ENCODE results near the gene NTRK2. TPM values are rescaled to one million over a fixed set of nuclear protein-coding genes. Genes with fewer than 3 reads are reported as not detected.

Gene NTRK2
- total RNA-seq, 2 experiments from 2014 or later = 0.06 TPM; not detected in 1

GRCh38 chr9:84699984-84700383, 30.5 kb downstream of the NTRK2 start:
- intact Hi-C loops (cut with micrococcal nuclease; ENCODE audit: unreplicated experiment) = no loop called here
- Histone ChIP-seq H3K36me3 (ENCODE audit: insufficient read depth, low read length) (no peaks in the 10 kb centered on the region), H3K4me3 (ENCODE audit: low read depth, low read length, poor library complexity, severe bottlenecking) (no peak overlapping the region), H3K4me2 (ENCODE audit: low read length) (no peak overlapping the region), H2AFZ (ENCODE audit: low read length) (no peak overlapping the region), H3K4me1 (ENCODE audit: insufficient read depth, low read length, poor library complexity, severe bottlenecking) (no peaks in the 10 kb centered on the region), H3K27ac (ENCODE audit: low read depth, low read length, poor library complexity, severe bottlenecking) (no peak overlapping the region), H3K9me2 (ENCODE audit: insufficient read depth, low read length) (no peaks in the 10 kb centered on the region), H3K79me2 (ENCODE audit: insufficient read depth, low read depth, low read length) (no peaks in the 10 kb centered on the region), H4K20me1 (ENCODE audit: insufficient read depth, low read length) (no peaks in the 10 kb centered on the region), H3K9me3 (ENCODE audit: low read length) (no peaks in the 10 kb centered on the region)
- BruUV-seq (replicated peaks) = no TSS peak
- POLR2A ChIA-PET = no interaction called here
- CTCF ChIA-PET (ENCODE audit: unreplicated experiment) = no interaction called here
- no peak for DNase-seq (ENCODE audit: low spot score)
- TF ChIP-seq EZH2phosphoT487 (IDR thresholded peaks at IDR 0.05; ENCODE audit: borderline replicate concordance, low read depth, low read length) (no peak), CTCF (conservative IDR thresholded peaks at IDR 0.05; ENCODE audit: low read length) (no peak)

- BruUV-seq (replicated peaks) = no TSS peak
- no peak for TF ChIP-seq EZH2phosphoT487 (IDR thresholded peaks at IDR 0.05; ENCODE audit: borderline replicate concordance, low read depth, low read length)
- TF ChIP-seq CTCF (conservative IDR thresholded peaks at IDR 0.05; ENCODE audit: low read length) = no peak
- Histone ChIP-seq H4K20me1 (ENCODE audit: insufficient read depth, low read length) (no peaks in the 10 kb centered on the region), H3K4me1 (ENCODE audit: insufficient read depth, low read length, poor library complexity, severe bottlenecking) (no peaks in the 10 kb centered on the region), H3K4me2 (ENCODE audit: low read length) (no peak overlapping the region), H3K4me3 (ENCODE audit: low read depth, low read length, poor library complexity, severe bottlenecking) (no peak overlapping the region), H3K36me3 (ENCODE audit: insufficient read depth, low read length) (no peaks in the 10 kb centered on the region), H3K79me2 (ENCODE audit: insufficient read depth, low read depth, low read length) (no peaks in the 10 kb centered on the region), H3K27ac (ENCODE audit: low read depth, low read length, poor library complexity, severe bottlenecking) (no peak overlapping the region), H3K9me2 (ENCODE audit: insufficient read depth, low read length) (no peaks in the 10 kb centered on the region), H3K9me3 (ENCODE audit: low read length) (no peaks in the 10 kb centered on the region), H2AFZ (ENCODE audit: low read length) (no peak overlapping the region)
- no peak for DNase-seq (ENCODE audit: low spot score)
- ChIA-PET POLR2A (no interaction called here), CTCF (ENCODE audit: unreplicated experiment) (no interaction called here)
- intact Hi-C loops (cut with micrococcal nuclease; ENCODE audit: unreplicated experiment) = no loop called here
These were observed 32.3 kb downstream of the NTRK2 start for GRCh38 chr9:84701801-84702200.

- H3K79me2 ChIP-seq (ENCODE audit: insufficient read depth, low read depth, low read length) = no peaks in the 10 kb centered on the region; the same call in 1 of the 2 replicates
- TF ChIP-seq EZH2phosphoT487 (IDR thresholded peaks at IDR 0.05; ENCODE audit: borderline replicate concordance, low read depth, low read length) = no peak
- no peak for TF ChIP-seq CTCF (conservative IDR thresholded peaks at IDR 0.05; ENCODE audit: low read length)
- no peaks in the 10 kb centered on the region for H3K9me2 ChIP-seq (ENCODE audit: insufficient read depth, low read length)
- no peaks in the 10 kb centered on the region for H3K9me3 ChIP-seq (ENCODE audit: low read length)
- H3K36me3 ChIP-seq (ENCODE audit: insufficient read depth, low read length) = no peaks in the 10 kb centered on the region
- H3K4me2 ChIP-seq (ENCODE audit: low read length) = no peak overlapping the region
- no peak overlapping the region for H3K27ac ChIP-seq (ENCODE audit: low read depth, low read length, poor library complexity, severe bottlenecking)
- intact Hi-C loops (cut with micrococcal nuclease; ENCODE audit: unreplicated experiment) = no loop called here
- no peaks in the 10 kb centered on the region for H4K20me1 ChIP-seq (ENCODE audit: insufficient read depth, low read length)
- DNase-seq (ENCODE audit: low spot score) = no peak
- POLR2A ChIA-PET = interaction anchor here (0.6 kb wide), 1 partner anchor 422 kb away, joined by 3 read pairs; no protein-coding TSS in a partner anchor
- no TSS peak for BruUV-seq (replicated peaks)
- no peaks in the 10 kb centered on the region for H3K4me1 ChIP-seq (ENCODE audit: insufficient read depth, low read length, poor library complexity, severe bottlenecking)
- CTCF ChIA-PET (ENCODE audit: unreplicated experiment) = no interaction called here
- no peak overlapping the region for H3K4me3 ChIP-seq (ENCODE audit: low read depth, low read length, poor library complexity, severe bottlenecking)
- no peak overlapping the region for H2AFZ ChIP-seq (ENCODE audit: low read length)
These were observed 32.9 kb downstream of the NTRK2 start for GRCh38 chr9:84702471-84702870.

All from OCI-LY7 (cell line).